H54 (cell line): ENCODE results near the gene PRAMEF17.
"Not testable (repeated sequence)": the region's sequence is repeated elsewhere in the genome, so short reads cannot be mapped to it uniquely, and the experiment has no call there.

Source experiments
- DNase-seq: peaks from one replicate; pipeline ENCODE4 v3.0.0; 2011; ENCODE audit warnings: low spot score, mixed read lengths; ENCODE audit not compliant: insufficient read length
- FAIRE-seq: peaks from 3 replicates; lab custom pipeline; 2011; peaks lifted over from hg19 to GRCh38; lab: Jason Lieb, UNC
- POLR2A ChIP-seq: IDR thresholded peaks from 2 replicates; pipeline ENCODE4 v1.6.1; 2011; ENCODE audit warnings: low read depth, mild to moderate bottlenecking, low read length

Gene PRAMEF17

DNA sequence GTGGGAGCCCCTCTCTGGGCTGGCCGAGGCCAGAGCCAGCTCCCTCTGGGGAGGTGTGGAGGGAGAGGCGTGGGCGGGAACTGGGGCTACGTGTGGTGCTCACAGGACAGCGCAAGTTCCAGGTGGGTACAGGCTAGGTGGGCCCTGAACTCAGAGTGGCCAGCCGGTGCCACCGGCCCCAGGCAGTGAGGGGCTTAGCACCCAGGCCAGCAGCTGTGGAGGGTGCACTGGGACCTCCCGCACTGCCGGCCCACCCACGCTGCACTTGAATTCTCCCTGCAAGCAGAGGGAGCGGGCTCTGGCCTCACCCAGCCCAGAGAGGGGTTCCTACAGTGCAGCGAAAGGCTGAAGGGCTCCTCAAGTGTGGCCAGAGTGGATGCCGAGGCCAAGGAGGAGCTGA is 41.1 kb downstream of the PRAMEF17 start:
- DNase-seq: no peak
- no peak for TF ChIP-seq POLR2A
- FAIRE-seq: no peak

DNA sequence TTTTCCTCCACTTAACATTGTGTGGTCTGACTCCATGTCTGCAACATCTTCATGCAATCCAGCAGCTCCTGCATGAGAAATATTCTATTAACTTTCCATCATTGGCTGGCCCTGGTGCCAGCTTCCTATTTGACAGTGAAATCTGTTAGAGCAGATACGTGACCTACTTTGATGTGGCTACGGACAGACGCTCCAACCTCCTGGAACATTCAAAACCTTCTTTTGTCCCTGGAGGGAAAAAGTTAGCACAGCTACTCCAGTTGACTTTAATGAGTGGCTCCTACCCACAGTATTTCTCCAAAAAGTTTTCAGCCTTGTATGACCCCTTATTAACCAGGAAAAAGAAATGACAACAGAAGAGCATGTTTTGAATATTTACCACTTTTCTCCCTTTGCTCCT is 42.8 kb downstream of the PRAMEF17 start:
- TF ChIP-seq POLR2A: no peak
- no peak for DNase-seq
- FAIRE-seq: no peak

DNA sequence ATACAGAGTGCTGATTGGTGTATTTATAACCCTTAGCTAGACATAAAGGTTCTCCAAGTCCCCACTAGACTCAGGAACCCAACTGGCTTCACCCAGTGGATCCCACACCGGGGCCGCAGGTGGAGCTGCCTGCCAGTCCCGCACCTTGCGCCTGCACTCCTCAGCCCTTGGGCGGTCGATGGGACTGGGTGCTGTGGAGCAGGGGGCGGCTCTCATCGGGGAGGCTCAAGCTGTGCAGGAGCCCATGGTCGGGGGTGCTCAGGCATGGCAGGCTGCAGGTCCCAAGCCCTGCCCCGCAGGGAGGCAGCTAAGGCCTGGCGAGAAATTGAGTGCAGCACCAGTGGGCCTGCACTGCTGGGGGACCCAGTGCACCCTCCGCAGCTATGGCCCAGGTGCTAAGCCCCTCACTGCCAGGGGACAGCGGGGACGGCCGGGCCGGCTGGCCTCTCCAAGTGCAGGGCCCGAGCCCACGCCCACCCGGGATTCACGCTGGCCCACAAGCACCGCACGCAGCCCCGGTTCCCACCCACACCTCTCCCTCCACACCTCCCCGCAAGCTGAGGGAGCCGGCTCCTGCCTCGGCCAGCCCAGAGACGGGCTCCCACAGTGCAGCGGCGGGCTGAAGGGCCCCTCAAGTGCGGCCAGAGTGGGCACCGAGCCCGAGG is 44.4 kb downstream of the PRAMEF17 start:
- not testable (repeated sequence) for DNase-seq, FAIRE-seq

DNA sequence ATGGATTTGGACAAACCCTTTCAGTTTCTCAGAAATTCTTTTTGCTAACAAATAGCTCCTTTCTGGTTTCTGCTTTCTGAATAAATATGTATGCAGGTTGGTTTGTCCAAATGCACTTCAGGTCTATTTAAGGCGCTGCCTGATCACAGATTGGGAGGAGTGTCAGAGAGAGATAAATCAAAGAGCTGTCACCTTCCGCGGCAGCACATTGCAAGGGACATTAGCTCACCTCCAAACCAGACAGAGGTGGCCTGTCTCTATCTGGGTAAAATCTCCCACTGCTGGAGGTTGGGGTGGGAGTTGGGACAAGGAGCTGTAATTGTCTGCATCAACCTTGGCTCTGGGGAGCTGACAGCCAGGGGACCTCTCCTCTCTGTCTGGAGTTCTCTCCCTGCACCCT is 46.0 kb downstream of the PRAMEF17 start:
- no peak for TF ChIP-seq POLR2A
- FAIRE-seq: no peak
- no peak for DNase-seq

DNA sequence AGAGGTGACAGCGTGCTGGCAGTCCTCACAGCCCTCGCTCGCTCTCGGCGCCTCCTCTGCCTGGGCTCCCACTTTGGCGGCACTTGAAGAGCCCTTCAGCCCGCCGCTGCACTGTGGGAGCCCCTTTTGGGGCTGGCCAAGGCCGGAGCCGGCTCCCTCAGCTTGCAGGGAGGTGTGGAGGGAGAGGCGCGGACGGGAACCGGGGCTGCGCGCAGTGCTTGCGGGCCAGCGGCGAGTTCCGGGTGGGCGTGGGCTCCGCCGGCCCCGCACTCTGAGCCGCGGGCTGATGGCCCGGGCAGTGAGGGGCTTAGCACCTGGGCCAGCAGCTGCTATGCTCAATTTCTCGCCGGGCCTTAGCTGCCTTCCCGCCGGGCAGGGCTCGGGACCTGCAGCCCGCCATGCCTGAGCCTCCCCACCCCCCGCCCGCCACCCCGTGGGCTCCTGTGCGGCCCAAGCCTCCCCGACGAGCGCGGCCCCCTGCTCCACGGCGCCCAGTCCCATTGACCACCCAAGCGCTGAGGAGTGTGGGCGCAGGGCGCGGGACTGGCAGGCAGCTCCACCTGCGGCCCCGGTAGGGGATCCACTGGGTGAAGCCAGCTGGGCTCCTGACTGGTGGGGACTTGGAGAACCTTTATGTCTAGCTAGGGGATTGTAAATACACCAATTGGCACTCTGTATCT is 49.8 kb downstream of the PRAMEF17 start:
- DNase-seq, FAIRE-seq: not testable (repeated sequence)
